KG1 (cell line): ENCODE results near the gene POLD4.
"Not testable (repeated sequence)": the region's sequence is repeated elsewhere in the genome, so short reads cannot be mapped to it uniquely, and the experiment has no call there.

Experiments
- DNase-seq: peaks from one replicate; lab custom pipeline; 2025; lab: John Stamatoyannopoulos, UW

Gene POLD4

GRCh38 chr11:67353317-67354074 lies at the start of gene POLD4:
POLD4 (minus strand) TSS chr11:67353546; CDS start chr11:67353399, 147 bp downstream.
- DNase-seq = peak; percentile 98

- not testable (repeated sequence) for DNase-seq
Measured at GRCh38 chr11:67403085-67403484, 49.7 kb upstream of the POLD4 start.

GRCh38 chr11:67402192-67402839 lies 49.0 kb upstream of the POLD4 start:
- DNase-seq = not testable (repeated sequence)

GRCh38 chr11:67401495-67402191 lies 48.3 kb upstream of the POLD4 start, which contains the start of gene PPP1CA:
PPP1CA (minus strand) TSS chr11:67401858; CDS start chr11:67401782, 76 bp downstream.
- peak; percentile 94 for DNase-seq

- no peak for DNase-seq
Measured at GRCh38 chr11:67400942-67401494, 47.7 kb upstream of the POLD4 start.

GRCh38 chr11:67400251-67400941 lies 47.0 kb upstream of the POLD4 start:
- no peak for DNase-seq

- no peak for DNase-seq
Measured at GRCh38 chr11:67398661-67399563, 45.6 kb upstream of the POLD4 start.

- DNase-seq = no peak
Measured at GRCh38 chr11:67397986-67398660, 44.8 kb upstream of the POLD4 start.

GRCh38 chr11:67397536-67397935 lies 44.2 kb upstream of the POLD4 start:
- DNase-seq = no peak

GRCh38 chr11:67396587-67397389 lies 43.4 kb upstream of the POLD4 start:
- no peak for DNase-seq

- DNase-seq = no peak
Measured at GRCh38 chr11:67396259-67396581, 42.9 kb upstream of the POLD4 start.

GRCh38 chr11:67395555-67396258 lies 42.4 kb upstream of the POLD4 start:
- no peak for DNase-seq

GRCh38 chr11:67393990-67394389 lies 40.6 kb upstream of the POLD4 start:
- no peak for DNase-seq

GRCh38 chr11:67393437-67393836 lies 40.1 kb upstream of the POLD4 start:
- no peak for DNase-seq

- DNase-seq = no peak
Measured at GRCh38 chr11:67392183-67392715, 38.9 kb upstream of the POLD4 start.

GRCh38 chr11:67391304-67392182 lies 38.2 kb upstream of the POLD4 start, which contains the start of gene RAD9A:
RAD9A (plus strand) TSS chr11:67391986; CDS start chr11:67392045, 59 bp downstream.
- DNase-seq = peak; percentile 97

GRCh38 chr11:67390947-67391303 lies 37.6 kb upstream of the POLD4 start:
- DNase-seq = no peak

- DNase-seq = no peak
Measured at GRCh38 chr11:67389477-67389876, 36.1 kb upstream of the POLD4 start.
